ENCODE data around the gene HECW1. TPM values are rescaled to one million over a fixed set of nuclear protein-coding genes. Genes with fewer than 3 reads are reported as not detected.

The HECW1 gene
- total RNA-seq, 1 donor from 2014 or later: 0.11 TPM

DNA sequence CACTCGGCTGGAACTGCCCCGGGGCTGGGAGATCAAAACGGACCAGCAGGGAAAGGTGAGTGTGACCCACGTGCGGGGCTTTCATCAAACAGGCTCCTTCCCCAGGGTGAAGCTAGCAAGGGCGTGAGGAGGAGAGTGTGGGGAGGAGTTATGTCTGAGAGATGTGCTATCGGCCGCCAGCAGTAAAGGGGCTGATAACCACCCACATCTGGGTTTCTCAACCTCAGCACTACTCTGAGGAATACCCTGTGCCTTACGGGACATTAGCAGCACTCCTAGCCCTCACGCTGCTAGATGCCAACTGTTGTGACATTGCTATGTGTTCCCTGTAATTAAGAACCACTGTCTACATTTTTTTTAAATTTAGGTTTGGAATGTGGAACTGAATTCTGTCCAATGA lies 356.6 kb downstream of the HECW1 start:
- Mint-ChIP-seq H3K4me1 (peaks cover 8% of the 10 kb centered on the region), H3K9me3 (no peaks in the 10 kb centered on the region), H3K4me3 (no peak overlapping the region), H3K27me3 (ENCODE audit: insufficient read depth, low read depth) (peaks cover 2% of the 10 kb centered on the region), H3K36me3 (no peaks in the 10 kb centered on the region), H3K27ac (no peak overlapping the region)
- no peaks in the 10 kb centered on the region for H4K20me1 ChIP-seq (ENCODE audit: low read depth)
- no peak for DNase-seq (ENCODE audit: low spot score)
- H3K4me2 ChIP-seq: no peak overlapping the region
- H3K27me3 ChIP-seq: no peaks in the 10 kb centered on the region
- no peak overlapping the region for H3K27ac ChIP-seq
- H3F3A ChIP-seq (ENCODE audit: low read depth): no peaks in the 10 kb centered on the region
- H3K36me3 ChIP-seq: no peaks in the 10 kb centered on the region
- no peak overlapping the region for H3K9ac ChIP-seq
- no peaks in the 10 kb centered on the region for H3K4me1 ChIP-seq
- no peak overlapping the region for H2AFZ ChIP-seq (replicated peaks)
- no peak for TF ChIP-seq EZH2phosphoT487 (IDR thresholded peaks at IDR 0.05)
- no peak for TF ChIP-seq CTCF (IDR thresholded peaks at IDR 0.05)
- TF ChIP-seq EZH2 (IDR thresholded peaks at IDR 0.05): no peak
- H3K9me3 ChIP-seq (ENCODE audit: low read depth): no peaks in the 10 kb centered on the region
- H3K4me3 ChIP-seq: no peak overlapping the region
- no peaks in the 10 kb centered on the region for H3K79me2 ChIP-seq (ENCODE audit: low read depth)

DNA sequence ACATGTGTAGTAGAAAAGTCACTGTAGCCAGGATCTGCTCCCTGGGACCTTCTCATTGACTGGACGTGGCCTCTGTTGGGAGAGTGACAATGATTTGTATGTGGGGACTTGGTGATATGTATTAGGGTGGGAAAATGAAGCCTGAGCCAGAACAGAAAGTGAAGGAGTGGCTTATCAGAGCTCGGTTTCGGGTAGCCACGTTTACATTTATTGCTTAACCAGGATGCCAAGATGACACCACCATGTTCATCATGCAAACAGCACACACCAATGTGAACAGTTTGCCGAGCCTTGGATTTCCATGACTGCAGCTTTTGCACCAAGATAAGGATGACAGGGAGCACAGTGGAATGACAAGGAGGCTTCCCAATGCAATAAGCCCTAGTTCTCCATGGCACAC lies 357.7 kb downstream of the HECW1 start:
- Mint-ChIP-seq H3K4me1 (peaks cover 8% of the 10 kb centered on the region), H3K9me3 (no peaks in the 10 kb centered on the region), H3K36me3 (no peaks in the 10 kb centered on the region), H3K27ac (no peak overlapping the region), H3K27me3 (ENCODE audit: insufficient read depth, low read depth) (peaks cover 2% of the 10 kb centered on the region), H3K4me3 (no peak overlapping the region)
- TF ChIP-seq EZH2phosphoT487 (IDR thresholded peaks at IDR 0.05): no peak
- no peak for TF ChIP-seq CTCF (IDR thresholded peaks at IDR 0.05)
- no peak for TF ChIP-seq EZH2 (IDR thresholded peaks at IDR 0.05)
- no peak overlapping the region for H3K27ac ChIP-seq
- no peaks in the 10 kb centered on the region for H3F3A ChIP-seq (ENCODE audit: low read depth)
- no peaks in the 10 kb centered on the region for H3K79me2 ChIP-seq (ENCODE audit: low read depth)
- H3K27me3 ChIP-seq: no peaks in the 10 kb centered on the region
- H3K9ac ChIP-seq: no peak overlapping the region
- no peaks in the 10 kb centered on the region for H3K4me1 ChIP-seq
- H3K4me2 ChIP-seq: no peak overlapping the region
- DNase-seq (ENCODE audit: low spot score): no peak
- H3K4me3 ChIP-seq: no peak overlapping the region
- no peak overlapping the region for H2AFZ ChIP-seq (replicated peaks)
- H3K9me3 ChIP-seq (ENCODE audit: low read depth): no peaks in the 10 kb centered on the region
- no peaks in the 10 kb centered on the region for H4K20me1 ChIP-seq (ENCODE audit: low read depth)
- H3K36me3 ChIP-seq: no peaks in the 10 kb centered on the region

DNA sequence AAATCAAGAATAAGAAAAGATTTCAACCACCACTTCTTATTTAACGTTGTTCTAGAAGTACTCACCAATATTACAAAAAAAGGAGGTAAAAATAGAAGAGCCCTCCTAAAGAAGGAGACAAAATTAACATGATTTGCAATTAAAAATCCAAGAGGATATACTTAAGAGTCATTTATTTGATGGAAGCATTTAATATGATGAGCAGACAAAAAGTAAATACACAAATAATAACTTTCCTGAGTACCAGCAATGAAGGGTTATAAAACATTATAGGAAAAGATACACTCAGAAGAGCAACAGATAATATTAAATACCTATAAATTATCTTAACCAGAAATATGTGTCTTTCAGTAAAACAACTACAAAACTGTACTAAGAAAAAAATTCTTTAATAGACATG lies 363.5 kb downstream of the HECW1 start:
- no peak overlapping the region for H3K27ac Mint-ChIP-seq
- TF ChIP-seq EZH2phosphoT487 (IDR thresholded peaks at IDR 0.05): no peak
- no peak for TF ChIP-seq EZH2 (IDR thresholded peaks at IDR 0.05)
- TF ChIP-seq CTCF (IDR thresholded peaks at IDR 0.05): no peak
- H3K36me3 ChIP-seq: no peaks in the 10 kb centered on the region
- no peak overlapping the region for H3K4me3 ChIP-seq
- H4K20me1 ChIP-seq (ENCODE audit: low read depth): no peaks in the 10 kb centered on the region
- peaks cover 12% of the 10 kb centered on the region for H3K9me3 Mint-ChIP-seq
- no peaks in the 10 kb centered on the region for H3K4me1 ChIP-seq
- no peaks in the 10 kb centered on the region for H3K9me3 ChIP-seq (ENCODE audit: low read depth)
- H3K27ac ChIP-seq: no peak overlapping the region
- no peaks in the 10 kb centered on the region for H3K27me3 Mint-ChIP-seq (ENCODE audit: insufficient read depth, low read depth)
- no peaks in the 10 kb centered on the region for H3K4me1 Mint-ChIP-seq
- H3K4me2 ChIP-seq: no peak overlapping the region
- H3K27me3 ChIP-seq: no peaks in the 10 kb centered on the region
- H2AFZ ChIP-seq (replicated peaks): no peak overlapping the region
- H3K79me2 ChIP-seq (ENCODE audit: low read depth): no peaks in the 10 kb centered on the region
- no peak overlapping the region for H3K4me3 Mint-ChIP-seq
- H3K36me3 Mint-ChIP-seq: no peaks in the 10 kb centered on the region
- no peak for DNase-seq (ENCODE audit: low spot score)
- H3K9ac ChIP-seq: no peak overlapping the region
- no peaks in the 10 kb centered on the region for H3F3A ChIP-seq (ENCODE audit: low read depth)

Measured in neural progenitor cell (in vitro differentiated cells).